PFSK-1 (cell line): ENCODE measurements around the gene CASQ2.

Experiments used
- POLR2AphosphoS5 ChIP-seq: IDR thresholded peaks from 2 replicates; pipeline ENCODE4 v1.6.1; 2012; ENCODE audit warnings: low read depth, mild to moderate bottlenecking, control low read depth, low read length, moderate library complexity
- SIN3A ChIP-seq: IDR thresholded peaks from 2 replicates; pipeline ENCODE4 v1.6.1; 2012; ENCODE audit warnings: mild to moderate bottlenecking, low read length, moderate library complexity, borderline replicate concordance; ENCODE audit not compliant: insufficient read depth
- TAF1 ChIP-seq: IDR thresholded peaks from 2 replicates; pipeline ENCODE4 v1.6.1; 2012; ENCODE audit warnings: low read length, control low read depth, borderline replicate concordance; ENCODE audit not compliant: insufficient read depth
- TF ChIP-seq, protein P1 (sequence below), 2 experiments: IDR thresholded peaks; 2 replicates each; pipeline versions ENCODE4 v1.6.1 to v1.8.0; 2011 to 2012; ENCODE audit warnings: low read depth in 2 of 2, low read length in 2 of 2, control low read depth in 1 of 2, inconsistent platforms in 1 of 2, mild to moderate bottlenecking in 1 of 2, moderate library complexity in 1 of 2; ENCODE audit not compliant: insufficient read depth in 1 of 2

DNA sequence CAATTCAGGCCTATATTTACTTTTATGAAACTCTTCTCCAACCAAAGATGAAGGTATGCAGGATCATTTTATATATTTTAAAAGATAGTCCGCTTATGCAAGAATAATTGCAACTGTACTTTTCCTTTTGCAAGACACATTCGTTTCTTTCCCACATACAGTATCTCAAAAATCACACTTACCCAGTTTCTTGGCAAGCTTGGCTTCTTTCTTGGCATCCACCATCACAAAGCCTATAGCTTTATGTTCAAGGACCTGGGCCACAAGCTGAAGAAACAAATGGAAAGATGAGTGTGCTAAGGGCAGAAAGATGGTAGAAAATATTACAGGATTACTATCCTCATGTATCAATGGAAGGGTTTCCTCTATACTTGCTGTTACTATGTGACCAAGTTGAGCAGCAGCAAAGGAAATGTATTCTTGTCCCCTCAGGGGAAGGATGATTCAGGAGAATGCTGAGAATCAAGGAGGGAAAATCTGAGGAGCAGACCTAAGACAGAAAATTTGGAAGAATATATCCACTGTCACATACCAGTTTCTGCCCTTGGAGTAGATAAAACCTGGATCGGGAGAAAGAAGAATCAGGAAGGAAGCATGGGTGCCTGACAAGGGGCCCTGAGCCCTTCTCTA is 23.8 kb downstream of the CASQ2 start:
- TF ChIP-seq POLR2AphosphoS5 = no peak
- no peak for TF ChIP-seq SIN3A
- TF ChIP-seq, protein P1, sequence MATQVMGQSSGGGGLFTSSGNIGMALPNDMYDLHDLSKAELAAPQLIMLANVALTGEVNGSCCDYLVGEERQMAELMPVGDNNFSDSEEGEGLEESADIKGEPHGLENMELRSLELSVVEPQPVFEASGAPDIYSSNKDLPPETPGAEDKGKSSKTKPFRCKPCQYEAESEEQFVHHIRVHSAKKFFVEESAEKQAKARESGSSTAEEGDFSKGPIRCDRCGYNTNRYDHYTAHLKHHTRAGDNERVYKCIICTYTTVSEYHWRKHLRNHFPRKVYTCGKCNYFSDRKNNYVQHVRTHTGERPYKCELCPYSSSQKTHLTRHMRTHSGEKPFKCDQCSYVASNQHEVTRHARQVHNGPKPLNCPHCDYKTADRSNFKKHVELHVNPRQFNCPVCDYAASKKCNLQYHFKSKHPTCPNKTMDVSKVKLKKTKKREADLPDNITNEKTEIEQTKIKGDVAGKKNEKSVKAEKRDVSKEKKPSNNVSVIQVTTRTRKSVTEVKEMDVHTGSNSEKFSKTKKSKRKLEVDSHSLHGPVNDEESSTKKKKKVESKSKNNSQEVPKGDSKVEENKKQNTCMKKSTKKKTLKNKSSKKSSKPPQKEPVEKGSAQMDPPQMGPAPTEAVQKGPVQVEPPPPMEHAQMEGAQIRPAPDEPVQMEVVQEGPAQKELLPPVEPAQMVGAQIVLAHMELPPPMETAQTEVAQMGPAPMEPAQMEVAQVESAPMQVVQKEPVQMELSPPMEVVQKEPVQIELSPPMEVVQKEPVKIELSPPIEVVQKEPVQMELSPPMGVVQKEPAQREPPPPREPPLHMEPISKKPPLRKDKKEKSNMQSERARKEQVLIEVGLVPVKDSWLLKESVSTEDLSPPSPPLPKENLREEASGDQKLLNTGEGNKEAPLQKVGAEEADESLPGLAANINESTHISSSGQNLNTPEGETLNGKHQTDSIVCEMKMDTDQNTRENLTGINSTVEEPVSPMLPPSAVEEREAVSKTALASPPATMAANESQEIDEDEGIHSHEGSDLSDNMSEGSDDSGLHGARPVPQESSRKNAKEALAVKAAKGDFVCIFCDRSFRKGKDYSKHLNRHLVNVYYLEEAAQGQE (IDR thresholded peaks at IDR 0.05; ENCODE audit: insufficient read depth in 1 of 2, low read depth in 2 of 2, low read length in 2 of 2) = no peak
- no peak for TF ChIP-seq TAF1
